Gastroesophageal sphincter (tissue), 3 donors: ENCODE measurements around the gene REX1BD.
"Not testable (repeated sequence)": the region's sequence is repeated elsewhere in the genome, so short reads cannot be mapped to it uniquely, and the experiment has no call there.

Experiments used
- CTCF ChIP-seq, 4 experiments: fragments of 200-600 bp in 2 of 4; fragments of 450-650 bp in 2 of 4; sonication (generic) in 1 of 4; IDR thresholded peaks; one replicate each; pipeline ENCODE4 v1.5.1; 2017 to 2019; ENCODE audit warnings: antibody characterized with exemption in 4 of 4, mild to moderate bottlenecking in 2 of 4, moderate library complexity in 2 of 4
- EP300 ChIP-seq: sonication (generic); formaldehyde crosslinking; IDR thresholded peaks from one replicate; pipeline ENCODE4 v1.6.1; 2017; ENCODE audit warnings: antibody characterized with exemption, mild to moderate bottlenecking

GRCh38 chr19:18592732-18593131 lies 4.1 kb downstream of the REX1BD start:
- TF ChIP-seq CTCF (IDR thresholded peaks at IDR 0.05); EP300: not testable (repeated sequence)
